Prostate gland (tissue), 2 donors: Measurements from ENCODE around the gene ZBTB7C. TPM values are rescaled to one million over a fixed set of nuclear protein-coding genes. Genes with fewer than 3 reads are reported as not detected.

Experiments used
- DNase-seq: peaks from one replicate; pipeline ENCODE4 v3.0.0-alpha.2; 2019; ENCODE audit warnings: low spot score
- H3K27ac ChIP-seq, 2 donors: fragments of 200-600 bp; sonication (generic); 2 replicates each; pipeline ENCODE4 v1.5.1; 2017 to 2019
- H3K27me3 ChIP-seq: fragments of 200-600 bp; sonication (generic); replicated peaks from 2 replicates; pipeline ENCODE4 v1.5.1; 2019; ENCODE audit not compliant: insufficient read depth
- H3K36me3 ChIP-seq, 2 donors: fragments of 200-600 bp; sonication (generic); 1 replicate in 1 of 2; 2 replicates in 1 of 2; pipeline versions ENCODE4 v1.5.1 to v1.8.1; 2017 to 2019
- H3K4me1 ChIP-seq: fragments of 200-600 bp; sonication (generic); replicated peaks from 2 replicates; pipeline ENCODE4 v1.5.1; 2019
- H3K4me3 ChIP-seq, 2 donors: fragments of 200-600 bp; sonication (generic); 2 replicates each; pipeline ENCODE4 v1.5.1; 2017 to 2019
- H3K9me3 ChIP-seq: fragments of 200-600 bp; sonication (generic); 2 replicates; pipeline ENCODE4 v1.5.1; 2017
- CTCF ChIP-seq, 4 experiments: fragments of 200-600 bp in 2 of 4; fragments of 450-650 bp in 2 of 4; sonication (generic) in 2 of 4; IDR thresholded peaks; 1 replicate in 3 of 4; 2 replicates in 1 of 4; pipeline ENCODE4 v1.5.1; 2016 to 2019; ENCODE audit warnings: antibody characterized with exemption in 4 of 4, mild to moderate bottlenecking in 2 of 4, moderate library complexity in 2 of 4
- POLR2A ChIP-seq: fragments of 450-650 bp; IDR thresholded peaks from one replicate; pipeline ENCODE4 v1.6.1; 2016; ENCODE audit warnings: antibody characterized with exemption, mild to moderate bottlenecking
- POLR2AphosphoS5 ChIP-seq: sonication (generic); formaldehyde crosslinking; IDR thresholded peaks from one replicate; pipeline ENCODE4 v1.6.1; 2017; ENCODE audit warnings: antibody characterized with exemption
- WGBS: methylation state at CpG from one replicate; pipeline ENCODE4 v1.1.5; 2018; 5-methylcytosine and 5-hydroxymethylcytosine counted together
- intact Hi-C: fragments of 100-400 bp; cut with DNase I; formaldehyde crosslinking; loops from one replicate; pipeline ENCODE4 v1.14.2; 2022
- total RNA-seq, 2 donors: library from RNA; depleted of rRNA; stranded (reverse); fragments of >200 nt; gene quantifications; one replicate each; pipeline ENCODE4 v1.1.0, GENCODE V29; 2016

Gene ZBTB7C
- total RNA-seq, 2 donors from 2014 or later, result 14.7 to 48.9 TPM

DNA sequence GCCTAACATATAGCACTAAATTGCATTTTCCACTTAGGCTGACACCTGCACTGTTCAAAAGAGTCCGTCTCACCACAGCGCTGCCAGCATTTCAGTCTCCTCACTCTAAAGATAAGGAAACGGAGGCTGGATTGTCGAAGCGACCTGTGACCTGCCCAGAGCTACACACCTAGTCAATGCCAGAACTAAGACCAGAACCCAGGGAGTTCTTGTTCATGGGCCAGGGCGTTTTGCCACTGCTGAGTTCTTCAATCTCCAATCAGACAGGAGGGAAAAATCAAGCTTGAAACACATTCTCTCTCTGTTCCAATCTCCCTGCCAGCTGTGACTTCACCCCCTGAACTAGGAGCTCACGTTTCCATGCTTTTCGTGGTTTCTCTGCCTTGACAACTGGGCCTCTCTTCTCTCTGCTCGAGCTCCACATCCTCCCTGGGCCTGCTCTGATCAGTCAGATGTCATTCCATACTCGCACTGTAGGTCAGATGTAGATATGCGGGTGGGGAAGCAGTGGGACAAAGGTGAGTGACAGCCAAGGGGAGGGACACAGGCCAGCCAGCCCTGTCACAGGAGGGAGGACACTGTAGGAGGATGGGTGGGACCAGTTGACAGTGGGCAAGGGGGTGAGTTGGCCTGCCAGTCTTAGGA, 257.6 kb downstream of the ZBTB7C start:
- no peak for DNase-seq
- intact Hi-C loops, result no loop called here
- 70% methylated on average over 11 of the region's 11 CpGs for WGBS
- H3K27me3 ChIP-seq, result no peaks in the 10 kb centered on the region
- TF ChIP-seq POLR2A (no peak), CTCF (IDR thresholded peaks at IDR 0.05) (no peak), POLR2AphosphoS5 (no peak)
- H3K27ac ChIP-seq, result no peak overlapping the region
- no peaks in the 10 kb centered on the region for H3K36me3 ChIP-seq
- H3K4me3 ChIP-seq, result no peak overlapping the region
- no peaks in the 10 kb centered on the region for H3K9me3 ChIP-seq
- no peaks in the 10 kb centered on the region for H3K4me1 ChIP-seq

DNA sequence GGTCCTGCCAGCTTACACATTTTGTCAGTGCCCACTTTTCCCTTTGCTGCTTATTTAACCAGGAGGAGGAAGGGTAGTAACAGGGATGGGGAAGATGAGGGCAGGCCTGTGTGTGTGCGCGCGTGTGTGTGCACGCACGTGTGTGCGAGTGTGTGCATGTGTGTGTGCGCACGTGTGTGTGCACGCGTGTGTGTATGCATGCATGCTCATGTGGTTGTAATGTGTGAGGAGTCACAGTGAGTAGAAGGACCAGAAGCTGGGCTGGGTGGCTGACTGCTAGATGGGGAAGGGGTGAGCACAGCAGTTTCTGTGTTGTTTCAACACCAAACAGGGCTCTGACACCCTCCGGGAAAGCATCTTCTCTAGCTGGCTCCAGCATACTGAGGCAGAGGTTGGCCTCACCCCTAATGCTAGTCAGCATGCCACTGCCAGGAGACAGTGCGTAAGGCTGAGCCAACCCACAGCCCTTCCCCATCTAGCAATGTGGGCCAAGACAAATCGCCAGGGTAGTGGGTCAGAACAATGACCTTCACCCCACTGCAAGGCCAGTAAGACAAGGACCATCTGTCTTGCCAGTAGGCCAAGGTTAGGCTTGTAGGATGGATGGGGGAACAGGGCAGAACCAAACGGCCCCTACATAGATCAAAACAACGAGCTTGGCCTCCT, 260.0 kb downstream of the ZBTB7C start:
- intact Hi-C loops, result no loop called here

DNA sequence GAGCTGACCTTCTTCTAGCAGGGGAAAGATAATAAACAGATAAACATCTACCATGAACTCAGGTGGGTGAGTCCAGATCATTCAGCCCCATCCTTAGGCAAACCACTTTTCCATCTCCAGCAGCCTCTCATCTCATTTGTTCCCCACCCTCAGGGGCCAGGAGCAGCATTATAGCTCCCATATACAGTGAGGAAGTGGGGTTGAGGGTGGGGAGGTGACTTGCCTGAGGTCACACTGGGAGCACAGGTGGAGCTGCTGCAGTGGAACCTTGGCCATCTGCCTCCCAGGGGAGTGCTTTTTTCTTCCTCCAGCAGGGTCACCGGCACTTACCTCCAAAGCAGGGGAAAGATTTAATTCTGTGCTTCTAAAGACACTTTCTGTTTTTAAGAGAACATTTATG, 266.2 kb downstream of the ZBTB7C start:
- Histone ChIP-seq H3K9me3 (no peaks in the 10 kb centered on the region), H3K27me3 (no peaks in the 10 kb centered on the region), H3K4me3 (no peak overlapping the region), H3K27ac (no peak overlapping the region), H3K36me3 (no peaks in the 10 kb centered on the region), H3K4me1 (peaks cover 5% of the 10 kb centered on the region)
- DNase-seq, result no peak
- TF ChIP-seq POLR2AphosphoS5 (no peak), POLR2A (no peak), CTCF (IDR thresholded peaks at IDR 0.05) (no peak)
- intact Hi-C loops, result no loop called here
- 83% methylated on average over 1 of the region's 1 CpG for WGBS

More for the DNA sequence above, 260.0 kb downstream of the ZBTB7C start:
- H3K4me3 ChIP-seq, result no peak overlapping the region
- no peaks in the 10 kb centered on the region for H3K27me3 ChIP-seq
- H3K4me1 ChIP-seq, result no peaks in the 10 kb centered on the region
- WGBS, result 91% methylated on average over 15 of the region's 15 CpGs
- H3K36me3 ChIP-seq, result no peaks in the 10 kb centered on the region
- no peaks in the 10 kb centered on the region for H3K9me3 ChIP-seq
- H3K27ac ChIP-seq, result no peak overlapping the region
- no peak for DNase-seq
- TF ChIP-seq CTCF (IDR thresholded peaks at IDR 0.05), result no peak
- no peak for TF ChIP-seq POLR2AphosphoS5
- no peak for TF ChIP-seq POLR2A

- TF ChIP-seq CTCF (IDR thresholded peaks at IDR 0.05), result no peak
- no peak for TF ChIP-seq POLR2A
- no peak for TF ChIP-seq POLR2AphosphoS5
- H3K27me3 ChIP-seq, result no peaks in the 10 kb centered on the region
- intact Hi-C loops, result no loop called here
- H3K9me3 ChIP-seq, result no peaks in the 10 kb centered on the region
- no peak overlapping the region for H3K27ac ChIP-seq
- H3K4me1 ChIP-seq, result peaks cover 5% of the 10 kb centered on the region
- H3K36me3 ChIP-seq, result no peaks in the 10 kb centered on the region
- DNase-seq, result no peak
- H3K4me3 ChIP-seq, result no peak overlapping the region
- 34% methylated on average over 3 of the region's 3 CpGs for WGBS
These were observed 266.8 kb downstream of the ZBTB7C start for GRCh38 chr18:48142353-48142752.

GRCh38 chr18:48140731-48141130, 268.5 kb downstream of the ZBTB7C start:
- DNase-seq, result no peak
- no peak overlapping the region for H3K4me3 ChIP-seq
- H3K9me3 ChIP-seq, result no peaks in the 10 kb centered on the region
- 97% methylated on average over 10 of the region's 10 CpGs for WGBS
- intact Hi-C loops, result no loop called here
- TF ChIP-seq CTCF (IDR thresholded peaks at IDR 0.05) (no peak), POLR2A (no peak)
- H3K36me3 ChIP-seq, result no peaks in the 10 kb centered on the region
- H3K27me3 ChIP-seq, result no peaks in the 10 kb centered on the region
- no peak overlapping the region for H3K27ac ChIP-seq
- H3K4me1 ChIP-seq, result peaks cover 5% of the 10 kb centered on the region
